GM10266 (cell line): Measurements from ENCODE around the gene CACNA1H.

Source experiments
- DNase-seq: peaks from one replicate; pipeline ENCODE4 v3.0.0; 2012; ENCODE audit errors: extremely low spot score
- TF ChIP-seq, protein P1 (sequence below): IDR thresholded peaks from 2 replicates; pipeline ENCODE4 v1.5.1; 2012; ENCODE audit warnings: mild to moderate bottlenecking, low read depth; ENCODE audit not compliant: control insufficient read depth, insufficient read depth; ENCODE audit errors: missing control alignments

The CACNA1H gene

DNA sequence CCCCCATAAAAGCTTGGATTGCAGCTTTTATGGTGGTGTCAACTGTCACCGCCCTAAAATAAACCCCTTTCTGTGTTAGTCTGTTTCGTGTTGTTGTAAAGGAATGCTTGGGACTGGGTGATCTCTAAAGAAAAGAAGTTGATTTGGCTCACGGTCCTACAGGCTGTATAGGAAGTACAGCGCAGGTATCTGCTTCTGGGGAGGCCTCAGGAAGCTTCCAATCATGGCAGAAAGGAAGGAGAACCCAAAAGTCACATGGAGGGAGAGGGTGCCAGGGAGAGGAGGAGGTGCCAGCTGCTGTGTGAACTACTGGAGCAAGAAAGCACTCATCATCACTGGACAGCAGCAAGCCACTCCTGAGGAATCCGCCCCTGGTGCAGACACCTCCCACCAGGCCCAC lies 5.9 kb upstream of the CACNA1H start:
- TF ChIP-seq, protein P1, sequence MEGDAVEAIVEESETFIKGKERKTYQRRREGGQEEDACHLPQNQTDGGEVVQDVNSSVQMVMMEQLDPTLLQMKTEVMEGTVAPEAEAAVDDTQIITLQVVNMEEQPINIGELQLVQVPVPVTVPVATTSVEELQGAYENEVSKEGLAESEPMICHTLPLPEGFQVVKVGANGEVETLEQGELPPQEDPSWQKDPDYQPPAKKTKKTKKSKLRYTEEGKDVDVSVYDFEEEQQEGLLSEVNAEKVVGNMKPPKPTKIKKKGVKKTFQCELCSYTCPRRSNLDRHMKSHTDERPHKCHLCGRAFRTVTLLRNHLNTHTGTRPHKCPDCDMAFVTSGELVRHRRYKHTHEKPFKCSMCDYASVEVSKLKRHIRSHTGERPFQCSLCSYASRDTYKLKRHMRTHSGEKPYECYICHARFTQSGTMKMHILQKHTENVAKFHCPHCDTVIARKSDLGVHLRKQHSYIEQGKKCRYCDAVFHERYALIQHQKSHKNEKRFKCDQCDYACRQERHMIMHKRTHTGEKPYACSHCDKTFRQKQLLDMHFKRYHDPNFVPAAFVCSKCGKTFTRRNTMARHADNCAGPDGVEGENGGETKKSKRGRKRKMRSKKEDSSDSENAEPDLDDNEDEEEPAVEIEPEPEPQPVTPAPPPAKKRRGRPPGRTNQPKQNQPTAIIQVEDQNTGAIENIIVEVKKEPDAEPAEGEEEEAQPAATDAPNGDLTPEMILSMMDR, result no peak
- DNase-seq, result no peak

DNA sequence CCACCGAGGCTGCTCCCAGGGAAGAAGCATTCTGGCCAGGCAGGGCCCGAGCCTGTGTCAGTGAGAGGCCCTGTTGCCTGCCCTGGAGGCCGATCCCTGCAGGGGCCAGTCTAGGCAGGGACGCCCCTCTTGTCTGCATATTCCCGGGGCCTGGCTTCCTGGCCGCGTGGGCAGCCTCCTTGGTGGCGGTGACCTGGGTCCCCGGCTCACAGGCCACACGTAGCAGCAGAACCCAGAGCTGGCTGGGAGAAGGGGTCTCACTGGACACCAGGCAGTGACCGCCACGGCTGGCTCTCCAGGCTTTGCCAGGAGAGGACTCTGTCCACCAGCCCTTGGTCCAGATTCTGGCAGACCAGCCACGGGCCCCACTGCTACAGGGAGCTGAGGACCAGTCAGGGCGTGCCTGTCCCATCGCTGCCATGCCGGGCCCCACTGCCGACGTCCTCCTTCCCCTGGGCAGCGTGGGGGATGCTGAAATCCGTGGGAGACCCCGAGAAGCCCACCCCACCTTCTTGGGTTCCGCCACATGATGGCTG lies 3.7 kb upstream of the CACNA1H start:
- DNase-seq, result no peak
- TF ChIP-seq, protein P1, result no peak

DNA sequence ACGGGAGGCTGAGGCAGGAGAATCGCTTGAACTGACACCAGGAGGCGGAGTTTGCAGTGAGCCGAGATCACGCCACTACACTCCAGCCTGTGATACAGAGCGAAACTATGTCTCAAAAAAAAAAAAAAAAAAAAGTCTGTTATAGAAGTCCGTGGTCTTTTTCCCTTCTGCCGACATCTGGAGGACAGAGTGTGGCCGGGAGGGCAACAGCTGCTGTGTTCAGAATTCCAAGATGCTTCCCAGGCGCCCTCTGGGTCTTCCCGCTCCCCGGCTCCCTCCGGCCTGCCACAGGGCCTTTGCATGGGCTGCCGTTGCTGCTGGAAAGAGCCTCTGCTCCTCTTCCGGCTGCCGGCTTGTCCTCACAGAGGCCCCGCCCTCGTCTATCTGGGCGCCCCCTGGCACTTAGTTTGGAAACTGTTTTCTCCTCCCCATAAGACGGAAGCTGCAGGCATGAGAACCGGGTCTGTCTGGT lies 2.4 kb upstream of the CACNA1H start:
- TF ChIP-seq, protein P1, result no peak
- DNase-seq, result no peak

DNA sequence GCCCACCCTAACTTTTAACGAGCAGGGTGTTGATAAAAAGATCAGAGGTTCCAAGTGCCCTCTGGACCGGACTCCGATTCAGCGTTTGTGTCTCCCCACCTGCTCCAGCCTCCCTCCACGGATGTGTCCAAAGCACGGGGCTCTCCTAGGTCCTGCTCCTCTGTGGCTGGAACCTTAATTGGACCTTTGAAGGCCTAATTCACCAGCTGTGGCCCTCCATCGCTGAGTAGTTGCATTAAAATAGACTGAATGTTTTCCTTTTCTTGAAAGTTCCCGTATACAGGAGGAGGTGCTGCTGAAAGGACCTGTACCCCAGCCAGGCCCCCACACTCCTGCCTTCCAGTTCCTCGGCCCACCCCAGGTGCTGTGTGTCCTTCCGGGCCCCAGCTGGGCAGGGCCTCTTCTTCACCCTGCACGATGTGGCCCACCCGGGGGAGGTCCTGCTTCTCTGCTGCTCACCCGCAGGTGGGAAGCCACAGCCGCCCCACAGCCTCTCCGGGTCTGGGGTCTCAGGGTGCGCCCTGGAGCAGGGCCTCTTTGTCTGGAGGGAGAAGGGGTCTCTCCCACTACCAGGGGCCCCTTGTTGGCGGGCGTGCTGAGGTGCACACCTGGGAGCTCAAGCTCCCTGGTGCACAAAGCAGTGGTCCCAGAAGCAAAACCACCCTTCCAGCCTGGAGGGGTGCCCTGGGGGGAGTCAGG lies 1.3 kb upstream of the CACNA1H start:
- no peak for DNase-seq
- TF ChIP-seq, protein P1, result no peak

DNA sequence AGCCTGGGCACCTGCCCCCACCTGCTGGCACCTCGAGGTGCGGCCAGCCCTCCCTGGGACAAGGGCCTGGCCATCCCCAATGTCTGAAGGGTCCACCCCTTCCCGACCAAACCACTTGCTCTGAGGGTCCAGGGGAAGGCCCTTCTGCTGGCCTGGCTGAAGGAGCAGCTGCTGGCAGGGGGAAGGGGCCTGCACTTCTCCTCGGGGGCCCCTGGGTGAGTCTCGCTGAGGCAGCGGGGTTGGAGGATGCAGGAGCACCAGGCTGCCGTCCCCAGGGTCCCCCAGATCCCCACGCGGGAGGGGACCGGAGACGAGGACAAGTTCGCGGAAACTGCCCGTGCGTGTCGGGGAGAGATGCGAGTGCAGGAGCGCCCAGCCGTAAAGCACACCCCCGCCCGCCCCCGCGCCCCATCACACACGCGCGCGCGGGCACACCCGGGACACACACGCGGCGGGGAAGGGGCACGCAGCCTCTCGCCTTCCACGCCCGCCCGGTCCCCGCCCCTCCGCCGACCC lies 725 bp upstream of the CACNA1H start:
- no peak for DNase-seq
- TF ChIP-seq, protein P1, result no peak

DNA sequence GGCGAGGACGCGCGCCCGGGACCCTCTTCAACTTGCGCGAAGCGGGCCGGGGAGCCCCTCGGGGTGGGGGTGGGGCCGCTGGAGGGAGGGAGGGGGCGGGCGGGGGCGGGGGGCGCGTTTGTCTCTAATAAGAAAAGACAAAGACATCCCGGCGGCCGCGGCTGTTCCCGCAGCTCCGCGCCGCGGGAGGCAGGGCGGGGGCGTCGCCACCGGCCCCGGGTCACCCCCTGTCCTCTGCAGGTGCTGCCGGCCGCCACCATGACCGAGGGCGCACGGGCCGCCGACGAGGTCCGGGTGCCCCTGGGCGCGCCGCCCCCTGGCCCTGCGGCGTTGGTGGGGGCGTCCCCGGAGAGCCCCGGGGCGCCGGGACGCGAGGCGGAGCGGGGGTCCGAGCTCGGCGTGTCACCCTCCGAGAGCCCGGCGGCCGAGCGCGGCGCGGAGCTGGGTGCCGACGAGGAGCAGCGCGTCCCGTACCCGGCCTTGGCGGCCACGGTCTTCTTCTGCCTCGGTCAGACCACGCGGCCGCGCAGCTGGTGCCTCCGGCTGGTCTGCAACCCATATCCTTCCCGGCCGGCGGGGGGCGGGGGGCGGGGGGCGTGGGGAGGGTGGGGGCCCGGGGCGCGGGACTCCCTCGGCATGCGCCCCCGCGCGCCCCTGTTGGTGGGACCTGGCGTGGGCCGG lies 714 bp downstream of the CACNA1H start:
- DNase-seq, result no peak
- TF ChIP-seq, protein P1, result no peak
